CD4-positive, alpha-beta T cell treated with Interleukin-2 at 100 ng/mL for 4 hours (primary cell): ENCODE data around the gene NCOA1.
"Not testable (repeated sequence)": the region's sequence is repeated elsewhere in the genome, so short reads cannot be mapped to it uniquely, and the experiment has no call there.

ENCODE experiments used
- DNase-seq: peaks from one replicate; pipeline ENCODE4 v3.0.0-alpha.2; 2020; ENCODE audit warnings: low spot score

The NCOA1 gene

DNA sequence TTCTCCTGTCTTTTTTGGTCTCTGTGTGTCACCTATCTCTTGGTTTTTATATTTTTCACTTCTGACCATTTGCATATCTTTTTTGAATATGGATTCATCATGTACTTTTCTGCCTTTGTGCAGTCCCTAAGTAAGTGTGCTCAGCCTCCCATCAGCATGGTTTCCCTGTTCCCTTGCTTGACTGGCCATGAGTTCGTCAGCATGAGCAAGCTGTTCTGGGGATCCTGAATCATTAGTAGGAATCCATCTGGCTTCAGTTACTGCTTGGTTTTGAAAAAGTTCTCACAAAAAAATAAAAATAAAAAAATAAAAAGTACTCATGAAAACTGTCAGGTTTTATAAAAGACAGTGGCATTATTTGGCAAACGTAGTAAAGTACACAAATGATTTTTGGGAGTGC lies 144.1 kb downstream of the NCOA1 start:
- no peak for DNase-seq

DNA sequence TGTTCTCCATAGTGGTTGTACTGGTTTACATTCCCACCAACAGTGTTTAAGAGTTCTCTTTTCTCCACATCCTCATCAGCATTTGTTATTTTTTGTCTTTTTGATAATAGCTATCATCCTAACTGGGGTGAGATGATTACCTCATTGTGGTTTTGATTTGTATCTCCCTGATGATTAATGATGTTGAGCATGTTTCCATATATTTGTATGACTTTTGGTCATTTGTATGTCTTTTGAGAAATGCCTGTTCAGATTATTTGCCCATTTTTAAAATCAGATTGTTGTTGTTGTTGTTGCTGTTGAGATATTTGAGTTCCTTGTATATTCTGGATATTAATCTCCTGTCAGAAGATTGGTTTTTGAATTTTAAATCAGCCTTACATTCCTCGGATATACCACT lies 147.5 kb downstream of the NCOA1 start:
- no peak for DNase-seq

GRCh38 chr2:24642351-24642750 lies 151.3 kb downstream of the NCOA1 start:
- no peak for DNase-seq

GRCh38 chr2:24643051-24643450 lies 152.0 kb downstream of the NCOA1 start:
- no peak for DNase-seq

DNA sequence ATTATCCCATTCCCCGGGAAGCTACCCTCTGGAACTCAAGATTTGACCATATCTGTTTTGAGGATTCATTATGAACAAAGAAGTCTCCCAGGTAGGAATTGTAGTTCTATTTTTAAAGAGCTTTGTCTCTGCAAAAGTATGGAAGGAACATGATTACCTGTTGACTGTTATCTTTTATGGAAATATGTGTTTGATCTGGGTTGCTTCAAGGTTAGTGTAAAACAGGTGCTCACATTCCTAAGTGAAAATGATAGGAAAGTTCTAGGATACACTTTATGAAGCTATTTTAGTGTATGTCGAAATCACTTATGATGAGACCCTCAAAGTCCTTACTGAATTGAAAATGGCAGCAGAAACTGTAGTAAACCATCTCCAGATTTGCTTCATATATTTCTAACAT lies 153.0 kb downstream of the NCOA1 start:
- DNase-seq = no peak

GRCh38 chr2:24650997-24651642 lies 160.1 kb downstream of the NCOA1 start:
- no peak for DNase-seq

DNA sequence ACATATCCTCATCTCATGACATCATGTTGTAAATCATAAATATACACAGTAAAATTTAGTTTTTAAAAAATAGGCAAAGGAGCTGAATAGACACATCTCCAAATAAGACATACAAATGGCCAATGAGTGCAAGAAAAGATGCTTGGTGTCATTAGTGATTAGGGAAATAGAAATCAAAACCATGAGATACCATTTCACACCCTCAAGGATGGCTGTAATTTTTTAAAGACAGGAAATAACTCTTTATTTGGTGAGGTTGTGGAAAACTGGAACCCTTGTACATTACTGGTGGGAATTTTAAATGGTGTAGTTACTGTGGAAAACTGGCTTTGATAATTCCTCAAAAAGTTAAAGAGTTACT lies 160.6 kb downstream of the NCOA1 start:
- no peak for DNase-seq

- no peak for DNase-seq
Observed at GRCh38 chr2:24652265-24653182, 161.5 kb downstream of the NCOA1 start.

- no peak for DNase-seq
Observed at GRCh38 chr2:24657818-24658217, 166.8 kb downstream of the NCOA1 start.

DNA sequence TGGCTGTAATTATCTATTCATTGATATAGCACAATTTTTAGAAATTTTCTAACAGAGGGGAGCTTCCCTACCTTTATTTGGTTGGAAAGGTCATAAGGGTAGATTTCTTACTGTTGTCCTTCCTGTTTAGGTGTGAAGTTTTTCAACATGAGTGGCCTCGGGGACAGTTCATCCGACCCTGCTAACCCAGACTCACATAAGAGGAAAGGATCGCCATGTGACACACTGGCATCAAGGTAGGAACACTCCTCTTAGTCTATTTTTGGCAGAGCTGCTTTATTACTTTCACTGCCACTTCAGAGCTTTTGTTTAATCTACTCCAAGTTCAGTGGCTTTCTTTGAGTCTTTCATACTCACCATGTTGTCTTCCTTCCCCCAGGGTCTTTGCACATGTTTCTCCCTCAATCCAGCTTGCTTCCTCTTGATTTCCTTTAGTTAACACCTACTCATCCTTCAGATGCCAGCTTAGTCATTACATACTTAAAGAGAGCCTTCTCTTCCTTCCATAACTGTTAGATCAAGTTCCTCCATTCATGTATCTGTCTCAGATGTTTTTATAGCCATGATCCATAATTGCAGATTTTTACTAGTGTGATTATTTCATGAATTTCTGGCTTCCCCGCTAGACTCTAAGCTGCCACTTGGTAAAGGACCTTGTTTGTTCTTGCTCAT lies 167.6 kb downstream of the NCOA1 start:
- no peak for DNase-seq

DNA sequence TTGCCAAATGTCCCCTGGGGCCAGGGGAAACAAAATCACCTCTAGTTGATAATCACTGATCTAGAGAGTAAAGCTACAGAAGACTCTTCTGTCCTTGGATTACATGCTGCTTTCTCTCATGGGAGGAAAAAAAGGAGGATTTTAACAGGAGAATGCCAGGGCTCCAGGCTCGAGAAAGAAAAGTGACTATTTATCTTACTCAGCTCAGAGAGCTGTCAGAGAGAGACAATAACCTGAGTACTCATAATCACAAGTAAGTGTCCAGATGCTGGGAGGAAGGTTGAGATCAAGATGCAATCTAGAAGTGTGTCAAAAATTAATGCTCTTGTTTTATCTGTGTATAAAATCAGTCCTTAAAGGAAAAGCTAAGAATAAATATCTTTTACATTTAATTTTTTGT lies 168.8 kb downstream of the NCOA1 start:
- no peak for DNase-seq

DNA sequence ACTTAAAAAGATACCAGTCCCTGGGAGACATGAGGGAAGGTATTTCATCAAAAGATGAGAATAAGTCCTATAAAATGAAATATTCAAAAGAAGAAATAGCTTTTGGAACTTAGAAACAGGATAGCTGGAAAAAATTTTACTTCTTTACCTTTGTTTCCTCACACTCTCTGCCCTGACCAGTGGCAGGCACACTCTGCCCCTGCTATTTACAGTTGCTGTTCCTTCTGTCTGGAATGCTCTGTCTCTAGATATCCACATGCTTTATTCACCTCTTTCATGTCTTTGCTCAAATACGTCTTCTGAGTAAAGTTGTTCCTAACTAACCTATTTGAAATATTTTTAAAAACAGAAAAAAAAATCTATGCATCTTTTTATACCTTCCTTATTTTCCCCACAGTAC lies 176.5 kb downstream of the NCOA1 start:
- no peak for DNase-seq

- no peak for DNase-seq
Observed at GRCh38 chr2:24671230-24671629, 180.2 kb downstream of the NCOA1 start.

- DNase-seq = no peak
Observed at GRCh38 chr2:24672589-24672988, 181.5 kb downstream of the NCOA1 start.

GRCh38 chr2:24675338-24675737 lies 184.3 kb downstream of the NCOA1 start:
- no peak for DNase-seq

GRCh38 chr2:24676493-24676892 lies 185.4 kb downstream of the NCOA1 start:
- no peak for DNase-seq

DNA sequence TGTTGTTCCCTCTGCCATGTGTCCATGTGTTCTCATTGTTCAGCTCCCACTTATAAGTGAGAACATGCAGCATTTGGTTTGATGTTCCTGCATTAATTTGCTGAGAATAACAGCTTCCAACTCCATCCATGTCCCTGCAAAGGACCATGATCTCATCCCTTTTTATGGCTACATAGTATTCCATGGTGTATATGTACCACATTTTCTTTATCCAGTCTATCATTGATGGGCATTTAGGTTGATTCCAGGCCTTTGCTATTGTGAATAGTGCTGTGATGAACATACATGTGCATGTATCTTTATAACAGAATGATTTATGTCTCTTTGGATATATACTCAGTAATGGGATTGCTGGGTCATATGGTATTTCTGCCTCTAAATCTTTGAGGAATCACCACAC lies 187.0 kb downstream of the NCOA1 start:
- DNase-seq = not testable (repeated sequence)

- DNase-seq = no peak
Observed at GRCh38 chr2:24680196-24680595, 189.1 kb downstream of the NCOA1 start.

GRCh38 chr2:24682304-24682703 lies 191.2 kb downstream of the NCOA1 start:
- DNase-seq = no peak

- no peak for DNase-seq
Observed at GRCh38 chr2:24683408-24683807, 192.4 kb downstream of the NCOA1 start.

DNA sequence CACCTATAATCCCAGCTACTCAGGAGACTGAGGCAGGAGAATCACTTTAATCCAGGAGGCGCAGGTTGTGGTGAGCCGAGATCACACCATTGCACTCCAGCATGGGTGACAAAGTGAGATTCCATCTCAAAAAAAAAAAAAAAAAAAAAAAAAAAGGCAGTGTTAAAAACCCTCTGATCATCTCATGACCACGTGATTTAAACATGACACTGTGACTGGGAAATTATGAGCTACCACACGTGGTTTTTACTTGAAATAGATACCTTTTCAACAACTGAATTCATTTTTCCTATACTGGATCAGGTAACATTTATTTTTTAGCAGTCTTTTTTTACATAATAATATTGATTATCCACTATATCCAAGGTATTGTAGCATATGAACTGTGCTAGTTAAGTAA lies 199.5 kb downstream of the NCOA1 start:
- DNase-seq = no peak

DNA sequence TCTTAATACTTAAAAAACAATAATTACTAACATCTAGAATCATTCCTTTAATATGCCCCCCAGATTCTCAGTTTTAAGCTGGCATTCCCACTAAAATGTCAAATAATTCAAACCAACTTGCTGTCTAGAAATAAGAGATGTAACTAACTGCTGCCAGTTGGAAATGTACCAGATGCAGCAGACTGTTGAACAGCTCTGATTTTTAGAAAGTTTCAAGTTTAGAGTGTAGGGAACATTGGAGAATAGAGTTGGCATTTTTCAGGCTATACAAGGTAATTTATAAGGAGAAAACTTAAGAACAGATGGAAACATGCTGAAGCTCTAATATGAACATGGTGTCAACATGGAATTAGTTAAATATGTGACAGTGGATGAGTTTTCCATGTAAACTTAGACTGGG lies 200.8 kb downstream of the NCOA1 start:
- DNase-seq = no peak

DNA sequence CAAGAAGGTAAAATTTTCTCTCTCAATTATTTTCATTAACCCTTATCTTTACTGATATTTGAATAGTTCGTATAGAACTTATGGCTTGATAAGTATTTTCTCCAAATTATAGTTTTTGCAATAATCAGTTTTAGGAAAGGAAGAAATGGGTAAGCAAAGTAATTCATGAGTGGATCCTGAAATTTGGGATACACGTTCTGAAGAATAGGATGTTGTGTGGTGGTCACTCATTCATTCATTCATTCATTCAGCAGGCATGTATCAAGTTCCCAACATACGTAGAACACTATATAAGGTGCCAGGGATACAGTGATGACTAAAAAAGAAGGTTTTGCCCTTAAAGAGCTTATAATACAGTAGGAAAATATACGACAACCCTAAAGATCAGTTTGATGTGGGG lies 206.7 kb downstream of the NCOA1 start:
- no peak for DNase-seq
